ENCODE results near the gene NKPD1.

NKPD1 gene

DNA sequence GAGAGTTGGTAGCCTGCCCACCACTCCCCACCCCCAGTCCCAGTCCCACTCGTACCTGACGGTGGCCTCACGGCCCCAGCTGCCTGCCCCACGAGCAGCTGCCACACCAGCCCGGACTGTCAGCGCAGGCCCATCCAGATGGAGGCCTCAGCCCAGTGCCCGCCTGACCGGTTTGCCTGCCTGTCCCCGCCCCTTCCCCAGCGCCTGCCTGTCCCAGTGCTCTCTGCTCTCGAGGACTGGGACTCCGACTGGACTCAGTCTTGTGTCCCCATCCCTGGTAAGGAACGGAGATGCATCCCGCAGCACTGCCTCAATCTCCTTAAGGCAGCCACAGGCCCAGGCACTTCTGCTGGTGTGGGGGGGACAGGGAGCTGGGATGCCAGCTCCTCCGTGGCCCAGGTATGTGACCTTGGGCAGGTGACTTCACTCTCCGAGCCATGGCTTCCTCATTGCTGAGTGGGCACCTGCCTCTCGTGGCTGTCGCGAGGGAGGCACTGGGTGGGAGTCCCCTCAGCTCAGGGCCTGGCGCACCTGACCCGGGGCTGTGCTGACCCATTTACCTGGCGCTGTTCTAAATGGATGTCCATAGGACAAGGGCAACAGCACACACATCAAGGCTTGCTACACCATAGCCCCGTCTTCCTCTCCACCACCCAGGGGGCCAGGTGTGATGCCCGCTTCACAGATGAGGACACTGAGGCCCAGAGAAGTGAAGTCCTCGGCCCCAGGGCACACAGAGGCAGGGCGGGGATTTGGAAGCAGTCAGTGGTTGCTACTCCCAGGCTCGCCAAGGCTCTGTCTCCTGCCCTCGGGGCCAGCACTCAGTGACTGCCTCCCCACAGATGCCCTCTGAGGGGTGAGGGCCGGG, at the start of gene NKPD1:
NKPD1 (minus strand) TSS at position 113 of the 868 bp plus-strand sequence. CDS start 832 bp downstream, outside the sequence.
- no peak for DNase-seq (ENCODE audit: low spot score)

DNA sequence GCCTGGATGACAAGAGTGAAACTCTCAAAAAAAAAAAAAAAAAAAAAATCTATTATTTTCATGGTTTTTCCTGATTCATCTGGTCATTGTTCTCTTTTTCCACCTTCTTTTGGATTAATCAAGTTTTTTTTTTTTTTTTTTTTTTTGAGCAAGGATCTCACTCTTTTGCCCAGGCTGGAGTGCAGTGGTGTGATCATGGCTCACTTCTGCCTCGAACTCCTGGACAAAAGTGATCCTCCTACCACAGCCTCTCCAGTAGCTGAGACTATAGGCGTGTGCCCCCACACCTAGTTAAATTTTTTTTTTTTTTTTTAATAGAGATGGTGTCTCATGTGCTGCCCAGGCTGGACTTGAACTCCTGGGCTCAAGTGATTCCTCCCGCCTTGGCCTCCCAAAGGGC, 45.5 kb upstream of the NKPD1 start:
- no peak for DNase-seq (ENCODE audit: low spot score)

- DNase-seq (ENCODE audit: low spot score) = no peak
Observed at GRCh38 chr19:45205810-45206209, 45.0 kb upstream of the NKPD1 start.

DNA sequence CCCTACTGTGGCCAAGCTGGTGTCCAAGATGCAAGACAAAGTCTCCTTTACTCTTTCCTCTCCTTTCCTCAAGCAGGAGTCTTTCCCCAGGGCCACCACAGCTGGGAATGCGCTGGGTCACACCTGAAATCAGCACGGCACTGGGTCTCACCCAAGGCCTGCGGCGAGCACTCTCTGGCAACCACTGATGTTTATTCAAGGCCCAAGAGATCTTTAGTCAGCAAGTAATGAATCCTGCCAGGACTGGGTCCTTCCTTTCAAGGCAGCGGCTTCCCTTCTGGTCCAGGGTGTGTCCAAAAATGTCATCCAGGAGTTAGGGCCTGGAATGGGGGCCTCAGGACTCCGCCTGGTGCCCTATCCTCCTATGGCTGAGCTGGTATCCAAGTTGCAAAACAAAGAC, 41.9 kb upstream of the NKPD1 start:
- DNase-seq (ENCODE audit: low spot score) = no peak

DNA sequence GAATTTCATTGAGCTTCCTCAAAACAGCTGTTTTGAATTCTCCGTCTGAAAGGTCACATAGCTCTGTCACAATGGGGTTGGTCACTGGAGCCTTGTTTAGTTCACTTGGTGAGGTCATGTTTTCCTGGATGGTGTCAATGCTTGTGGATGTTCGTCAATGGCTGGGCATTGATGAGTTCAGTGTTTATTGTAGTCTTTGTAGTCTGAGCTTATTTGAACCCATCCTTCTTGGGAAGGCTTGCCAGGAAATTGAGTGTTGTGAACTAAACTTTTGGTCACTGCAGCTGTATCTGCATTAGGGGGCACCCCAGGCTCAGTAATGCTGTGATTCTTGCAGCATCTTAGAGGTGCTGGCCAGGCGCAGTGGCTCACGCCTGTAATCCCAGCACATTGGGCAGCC, 39.8 kb upstream of the NKPD1 start:
- DNase-seq (ENCODE audit: low spot score) = no peak

DNA sequence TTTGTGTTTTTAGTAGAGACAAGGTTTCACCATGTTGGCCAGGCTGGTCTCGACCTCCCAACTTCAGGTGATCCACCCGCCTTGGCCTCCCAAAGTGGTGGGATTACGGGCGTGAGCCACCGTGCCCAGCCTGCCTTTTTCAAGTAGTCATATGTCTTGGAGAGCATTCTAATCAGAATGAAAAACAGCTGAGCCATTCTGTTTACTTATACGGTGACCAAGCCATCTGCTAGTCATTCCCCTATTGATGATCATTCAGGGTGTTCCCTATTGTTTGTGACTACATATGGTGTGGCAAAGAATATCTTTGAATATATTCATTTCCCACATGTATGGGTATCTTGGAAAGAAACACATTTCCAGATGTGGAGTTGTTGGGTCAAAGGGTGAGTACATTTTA, 35.0 kb upstream of the NKPD1 start:
- DNase-seq (ENCODE audit: low spot score) = no peak

DNA sequence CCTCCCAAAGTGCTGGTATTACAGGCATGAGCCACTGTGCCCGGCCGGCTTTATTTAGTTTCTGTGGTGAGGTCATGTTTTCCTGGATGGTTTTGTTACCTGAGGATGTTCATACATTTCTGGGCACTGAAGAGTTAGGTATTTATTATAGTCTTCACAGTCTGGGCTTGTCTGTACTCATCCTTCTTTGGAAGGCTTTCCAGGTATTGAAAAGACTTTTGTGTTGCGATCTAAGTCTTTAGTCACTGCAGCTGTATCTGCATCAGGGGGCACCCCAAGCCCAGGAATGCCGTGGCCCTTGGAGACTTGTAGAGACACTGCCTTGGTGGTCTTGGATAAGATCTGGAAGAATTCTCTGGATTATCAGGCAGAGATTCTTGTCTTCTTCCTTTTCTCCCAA, 30.6 kb upstream of the NKPD1 start:
- no peak for DNase-seq (ENCODE audit: low spot score)

GRCh38 chr19:45189971-45190370, 29.2 kb upstream of the NKPD1 start:
- DNase-seq (ENCODE audit: low spot score) = no peak

DNA sequence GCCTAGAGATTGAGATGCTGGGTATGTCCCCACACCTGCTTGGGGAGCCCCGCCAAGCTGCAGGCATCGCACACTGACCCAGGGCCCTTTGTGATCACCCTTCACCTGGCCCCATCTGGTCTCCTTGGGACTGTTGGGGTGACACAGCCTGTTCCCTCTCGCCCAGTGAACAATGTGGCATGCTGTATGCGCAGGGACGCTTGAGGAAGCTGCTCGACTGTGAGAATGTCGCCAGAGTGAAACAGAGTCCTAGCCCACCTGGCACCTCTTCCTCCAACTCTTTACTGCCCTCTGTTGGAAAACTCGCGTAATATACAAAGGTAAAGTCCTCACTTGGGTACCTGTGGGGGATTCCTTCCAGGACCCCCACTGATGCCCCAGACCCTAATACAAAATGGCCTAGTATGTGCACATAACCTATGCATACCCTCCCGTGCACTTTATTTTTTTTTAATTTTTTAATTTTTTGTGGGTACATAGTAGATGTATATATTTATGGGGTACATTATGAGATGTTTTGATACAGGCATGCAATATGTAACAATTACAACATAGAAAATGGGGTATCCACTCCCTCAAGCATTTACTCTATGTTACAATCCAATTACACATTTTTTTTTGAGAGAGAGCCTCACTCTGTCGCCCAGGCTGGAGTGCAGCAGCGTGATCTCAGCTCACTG, 26.8 kb upstream of the NKPD1 start:
- DNase-seq (ENCODE audit: low spot score) = no peak

- no peak for DNase-seq (ENCODE audit: low spot score)
Observed at GRCh38 chr19:45186509-45187334, 25.9 kb upstream of the NKPD1 start.

GRCh38 chr19:45184115-45184514, 23.3 kb upstream of the NKPD1 start:
- DNase-seq (ENCODE audit: low spot score) = no peak

GRCh38 chr19:45182758-45183157, 22.0 kb upstream of the NKPD1 start:
- DNase-seq (ENCODE audit: low spot score) = no peak

DNA sequence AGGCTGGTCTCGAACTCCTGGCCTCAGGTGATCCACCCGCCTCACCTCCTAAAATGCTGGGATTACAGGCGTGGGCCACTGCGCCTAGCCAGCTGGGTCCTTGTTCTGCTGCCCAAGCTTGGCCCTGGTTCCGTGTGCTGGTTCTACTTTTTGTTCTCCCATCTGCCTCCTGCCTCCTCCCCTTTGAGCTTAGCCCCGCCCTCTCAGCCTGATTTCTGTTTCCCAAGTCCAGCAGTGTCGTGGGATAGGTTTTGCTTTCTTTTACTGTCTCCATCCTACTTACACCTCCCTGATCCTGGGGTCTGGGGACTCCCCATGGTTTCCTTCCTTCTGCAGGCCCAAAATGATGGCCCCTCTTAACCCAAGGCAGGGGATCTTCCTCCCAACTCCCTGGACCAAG, 20.2 kb upstream of the NKPD1 start:
- DNase-seq (ENCODE audit: low spot score) = no peak

GRCh38 chr19:45179892-45180370, 19.1 kb upstream of the NKPD1 start:
- no peak for DNase-seq (ENCODE audit: low spot score)

- no peak for DNase-seq (ENCODE audit: low spot score)
Observed at GRCh38 chr19:45179072-45179891, 18.5 kb upstream of the NKPD1 start.

GRCh38 chr19:45178262-45179071, 17.7 kb upstream of the NKPD1 start, which contains the start of gene BLOC1S3:
Gene BLOC1S3 (plus strand): TSS chr19:45178784. CDS start chr19:45179297, 513 bp downstream.
- DNase-seq (ENCODE audit: low spot score) = peak; percentile 98

GRCh38 chr19:45177817-45178261, 17.1 kb upstream of the NKPD1 start, which contains the start of gene TRAPPC6A:
Gene TRAPPC6A (minus strand): TSS chr19:45178237. CDS start chr19:45178218, 19 bp downstream.
- DNase-seq (ENCODE audit: low spot score) = peak; percentile 60

DNA sequence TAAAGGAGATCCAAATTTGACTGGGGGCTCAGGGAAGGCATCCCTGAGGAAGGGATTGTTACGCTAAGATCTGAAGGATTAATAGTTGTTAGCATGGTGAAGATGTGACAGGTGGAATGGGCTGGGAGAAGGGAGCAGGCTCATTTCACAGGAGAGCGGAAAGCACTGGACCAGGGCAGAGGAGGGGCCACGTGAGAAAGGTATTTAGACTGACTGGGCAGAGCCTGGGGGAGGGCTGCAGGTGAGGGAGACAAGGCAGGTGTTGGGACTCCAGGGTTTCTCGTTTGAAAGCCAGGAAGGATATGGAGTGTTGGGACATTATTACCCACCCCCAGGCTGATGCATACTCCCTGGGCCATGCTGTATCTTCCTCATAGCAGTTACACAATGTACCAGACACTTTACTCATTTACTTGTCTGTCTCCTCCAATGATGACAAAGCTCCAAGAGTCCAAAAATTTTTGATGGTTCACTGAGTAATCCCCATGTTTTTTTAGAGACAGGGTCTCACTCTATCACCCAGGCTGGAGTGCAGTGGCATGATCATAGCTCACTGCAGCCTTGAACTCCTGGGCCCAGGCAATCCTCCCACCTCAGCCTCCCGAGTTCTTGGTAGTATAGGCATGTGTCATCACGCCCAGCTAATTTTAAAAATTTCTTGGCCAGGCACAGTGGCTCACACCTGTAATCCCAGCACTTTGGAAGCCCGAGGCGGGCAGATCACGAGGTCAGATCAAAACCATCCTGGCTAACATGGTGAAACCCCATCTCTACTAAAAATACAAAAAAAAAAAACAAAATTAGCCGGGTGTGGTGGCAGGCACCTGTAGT, 14.9 kb upstream of the NKPD1 start:
- no peak for DNase-seq (ENCODE audit: low spot score)

- peak; percentile 17 for DNase-seq (ENCODE audit: low spot score)
Observed at GRCh38 chr19:45173816-45174215, 13.0 kb upstream of the NKPD1 start.
